AG04450 (cell line): ENCODE measurements around the gene KIF26A. TPM values are rescaled to one million over a fixed set of nuclear protein-coding genes. Genes with fewer than 3 reads are reported as not detected.

Source experiments
- CTCF ChIA-PET: fragments of 300-600, 350-600 bp; formaldehyde crosslinking; extraction: SDS; loops from one replicate; lab custom pipeline; 2022; ENCODE audit warnings: antibody characterized with exemption, inconsistent platforms; lab: Charles Lee
- POLR2A ChIA-PET: fragments of 350-600 bp; formaldehyde crosslinking; extraction: SDS; loops from one replicate; lab custom pipeline; 2021; ENCODE audit warnings: antibody characterized with exemption, inconsistent platforms; lab: Yijun Ruan, JAX
- DNase-seq: peaks from one replicate; pipeline ENCODE4 v3.0.0-alpha.2; 2011; ENCODE audit warnings: low read depth, low spot score
- H3K27ac ChIP-seq: one replicate; pipeline ENCODE4 v1.5.1; 2012; ENCODE audit warnings: low read depth, low read length, control low read depth
- H3K27me3 ChIP-seq: one replicate; pipeline ENCODE4 v1.6.0; 2012; ENCODE audit warnings: low read length; ENCODE audit not compliant: control insufficient read depth, insufficient read depth
- H3K4me3 ChIP-seq: 2 replicates; pipeline ENCODE4 v1.5.1; 2011; ENCODE audit warnings: mild to moderate bottlenecking, low read depth, low read length, control low read depth
- H3K9me3 ChIP-seq: 2 replicates; pipeline ENCODE4 v1.5.1; 2012; ENCODE audit warnings: low read length; ENCODE audit not compliant: control insufficient read depth, insufficient read depth
- polyA plus RNA-seq: library from polyadenylated mRNA; depleted of rRNA; stranded (reverse); fragments of >200 nt; gene quantifications from 2 replicates; pipeline ENCODE4 v1.2.3, GENCODE V29; 2011
- TF ChIP-seq, protein P1 (sequence below): IDR thresholded peaks from 2 replicates; pipeline ENCODE4 v1.5.1; 2011; ENCODE audit warnings: low read depth, low read length, control low read depth, inconsistent platforms

Gene KIF26A
- polyA plus RNA-seq, 1 experiment: not detected

DNA sequence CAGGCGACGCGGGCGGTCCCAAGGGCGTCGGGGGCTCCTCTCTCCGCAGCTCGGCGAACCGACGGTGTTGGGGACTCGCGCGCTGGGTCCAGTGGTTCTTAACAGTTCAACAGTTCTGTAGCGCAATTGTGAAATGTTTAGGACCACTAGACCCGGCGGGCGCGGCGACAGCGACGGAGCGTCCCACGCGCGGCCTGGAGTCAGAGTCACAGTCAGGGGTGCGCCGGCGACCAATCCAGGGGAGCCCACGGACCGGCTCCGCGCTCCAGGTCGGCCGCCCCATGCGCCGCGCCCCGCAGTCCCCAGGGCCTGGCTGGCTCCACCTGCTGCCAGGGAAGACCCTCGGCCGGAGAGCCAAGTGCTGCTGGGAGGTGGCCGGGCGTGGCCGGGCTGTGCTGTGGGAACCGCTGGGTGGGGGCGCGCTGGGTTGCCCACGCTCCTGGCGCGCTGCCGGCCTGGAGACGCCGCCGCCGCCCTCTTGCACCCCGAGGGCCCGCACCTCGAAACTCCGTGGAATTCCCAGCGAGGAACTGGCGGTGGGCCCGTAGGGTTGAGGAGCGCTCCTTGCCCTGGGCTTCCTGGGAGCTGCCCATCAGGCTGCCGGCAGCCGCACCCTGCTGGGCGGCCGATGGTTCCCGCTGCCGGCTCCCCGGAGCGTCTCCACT, 20.9 kb upstream of the KIF26A start:
- TF ChIP-seq, protein P1, sequence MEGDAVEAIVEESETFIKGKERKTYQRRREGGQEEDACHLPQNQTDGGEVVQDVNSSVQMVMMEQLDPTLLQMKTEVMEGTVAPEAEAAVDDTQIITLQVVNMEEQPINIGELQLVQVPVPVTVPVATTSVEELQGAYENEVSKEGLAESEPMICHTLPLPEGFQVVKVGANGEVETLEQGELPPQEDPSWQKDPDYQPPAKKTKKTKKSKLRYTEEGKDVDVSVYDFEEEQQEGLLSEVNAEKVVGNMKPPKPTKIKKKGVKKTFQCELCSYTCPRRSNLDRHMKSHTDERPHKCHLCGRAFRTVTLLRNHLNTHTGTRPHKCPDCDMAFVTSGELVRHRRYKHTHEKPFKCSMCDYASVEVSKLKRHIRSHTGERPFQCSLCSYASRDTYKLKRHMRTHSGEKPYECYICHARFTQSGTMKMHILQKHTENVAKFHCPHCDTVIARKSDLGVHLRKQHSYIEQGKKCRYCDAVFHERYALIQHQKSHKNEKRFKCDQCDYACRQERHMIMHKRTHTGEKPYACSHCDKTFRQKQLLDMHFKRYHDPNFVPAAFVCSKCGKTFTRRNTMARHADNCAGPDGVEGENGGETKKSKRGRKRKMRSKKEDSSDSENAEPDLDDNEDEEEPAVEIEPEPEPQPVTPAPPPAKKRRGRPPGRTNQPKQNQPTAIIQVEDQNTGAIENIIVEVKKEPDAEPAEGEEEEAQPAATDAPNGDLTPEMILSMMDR: no peak
- Histone ChIP-seq H3K27me3 (peaks cover 10% of the 10 kb centered on the region), H3K27ac (no peak overlapping the region), H3K4me3 (no peak overlapping the region), H3K9me3 (no peaks in the 10 kb centered on the region; the same call in 1 of the 2 replicates)
- ChIA-PET CTCF (no interaction called here), POLR2A (no interaction called here)
- no peak for DNase-seq

DNA sequence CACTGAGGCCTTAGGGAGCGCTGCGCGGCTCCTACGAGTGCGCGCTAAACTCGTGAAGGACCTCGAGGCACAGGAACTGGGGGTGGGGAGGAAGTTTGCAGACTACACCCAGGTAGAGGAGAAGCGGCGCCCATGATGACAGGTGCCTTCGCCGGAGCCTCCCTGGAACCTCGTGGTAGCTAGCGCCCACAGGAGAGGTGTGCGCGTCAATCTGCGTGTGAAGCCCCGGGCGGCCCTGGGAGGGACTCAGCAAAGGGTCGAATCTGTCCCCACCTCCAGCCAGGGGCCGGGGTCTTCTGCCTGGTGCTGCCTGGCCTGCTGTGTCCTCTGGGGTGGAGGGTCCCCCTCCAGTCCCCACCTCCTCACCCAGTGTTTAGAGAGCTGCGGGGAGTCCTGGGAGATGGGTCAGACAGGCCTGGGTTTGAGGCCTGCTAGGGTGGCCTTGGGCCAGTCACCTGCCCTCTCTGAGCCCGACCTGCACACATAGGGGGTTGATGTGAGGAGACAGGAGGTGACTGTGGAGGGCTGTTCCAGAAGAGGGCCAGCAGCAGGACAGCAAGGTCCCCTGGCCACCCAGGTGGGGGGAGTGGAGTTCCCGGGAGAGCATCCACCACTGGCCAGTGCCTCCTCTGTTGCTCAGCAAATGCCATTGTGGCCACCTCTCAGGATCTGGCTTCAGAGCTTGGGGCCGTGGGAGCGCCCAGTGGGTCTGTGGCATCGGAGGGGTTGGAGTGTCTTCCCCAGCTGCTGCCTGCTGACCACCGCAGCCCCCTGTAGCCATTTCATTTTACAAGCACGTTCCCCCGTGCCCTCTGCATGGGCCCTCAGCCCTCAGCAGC, 20.2 kb upstream of the KIF26A start:
- peaks cover 10% of the 10 kb centered on the region for H3K27me3 ChIP-seq
- POLR2A ChIA-PET: no interaction called here
- no peak overlapping the region for H3K27ac ChIP-seq
- no peak overlapping the region for H3K4me3 ChIP-seq
- H3K9me3 ChIP-seq: no peaks in the 10 kb centered on the region; the same call in 1 of the 2 replicates
- TF ChIP-seq, protein P1: no peak
- CTCF ChIA-PET: no interaction called here
- no peak for DNase-seq

DNA sequence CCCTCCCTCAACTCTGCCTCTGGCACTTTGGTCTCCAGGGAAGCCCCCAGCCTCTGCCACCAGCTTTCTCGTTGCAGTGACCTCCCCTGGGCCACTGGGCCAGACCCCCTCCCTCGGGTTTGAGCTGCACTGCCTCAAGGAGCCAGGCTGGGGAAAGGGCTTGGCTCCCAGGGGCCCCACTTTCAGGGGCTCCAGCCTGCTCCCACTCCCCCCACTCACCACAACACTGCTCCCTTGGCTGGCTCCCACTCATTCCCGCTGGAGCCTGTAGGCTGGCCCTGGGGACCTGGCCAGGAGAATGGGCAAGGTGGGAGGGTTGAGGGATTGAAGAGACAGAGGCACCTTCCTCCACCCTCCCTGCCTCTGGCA, 19.3 kb upstream of the KIF26A start:
- Histone ChIP-seq H3K27ac (no peak overlapping the region), H3K4me3 (no peak overlapping the region), H3K27me3 (peaks cover 10% of the 10 kb centered on the region), H3K9me3 (no peaks in the 10 kb centered on the region; the same call in 1 of the 2 replicates)
- TF ChIP-seq, protein P1: no peak
- POLR2A ChIA-PET: no interaction called here
- no peak for DNase-seq
- CTCF ChIA-PET: no interaction called here

DNA sequence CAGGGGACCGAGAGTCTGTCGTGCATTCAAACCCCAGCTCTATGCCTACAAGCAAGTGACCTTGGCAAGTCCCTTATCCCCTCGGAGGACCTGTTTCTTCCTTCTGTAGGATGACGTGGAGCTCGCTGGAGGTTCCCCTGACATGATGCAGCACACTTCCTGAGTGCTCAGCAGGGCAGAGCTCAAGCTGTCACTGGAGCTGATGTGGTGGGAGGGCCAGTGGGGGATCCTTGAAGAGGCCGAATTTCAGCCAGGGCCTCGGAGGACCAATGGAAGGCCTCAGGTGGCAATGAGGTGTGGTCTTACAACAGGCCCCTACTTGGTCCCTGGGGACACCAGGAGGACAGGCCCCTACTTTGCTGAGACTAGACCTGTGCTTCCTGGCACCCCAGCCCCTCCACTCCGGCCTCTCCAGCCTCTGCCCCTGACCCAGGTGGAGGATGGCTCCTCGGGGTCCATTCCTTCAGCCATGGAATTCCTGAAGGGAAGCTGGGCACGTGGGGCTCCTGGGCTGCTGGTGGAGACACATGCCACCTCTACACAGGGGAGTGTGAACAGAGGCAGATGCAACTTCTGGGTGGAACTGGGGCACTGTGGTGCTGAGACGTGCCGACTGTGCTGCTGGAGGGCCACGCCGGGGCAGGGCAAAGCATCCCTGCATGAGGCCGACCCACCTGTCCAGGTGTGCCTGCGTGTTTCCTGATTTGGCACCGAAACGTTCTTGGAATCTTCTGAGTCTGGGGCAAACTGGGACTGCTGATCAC, 18.7 kb upstream of the KIF26A start:
- no peak for DNase-seq
- POLR2A ChIA-PET: no interaction called here
- TF ChIP-seq, protein P1: no peak
- CTCF ChIA-PET: no interaction called here
- H3K9me3 ChIP-seq: no peaks in the 10 kb centered on the region; the same call in 1 of the 2 replicates
- H3K27ac ChIP-seq: no peak overlapping the region
- no peak overlapping the region for H3K4me3 ChIP-seq
- peaks cover 10% of the 10 kb centered on the region for H3K27me3 ChIP-seq
